ENCODE data around the gene TMIGD1. TPM values are rescaled to one million over a fixed set of nuclear protein-coding genes. Genes with fewer than 3 reads are reported as not detected.

TMIGD1 gene
- total RNA-seq, 1 donor: not detected

DNA sequence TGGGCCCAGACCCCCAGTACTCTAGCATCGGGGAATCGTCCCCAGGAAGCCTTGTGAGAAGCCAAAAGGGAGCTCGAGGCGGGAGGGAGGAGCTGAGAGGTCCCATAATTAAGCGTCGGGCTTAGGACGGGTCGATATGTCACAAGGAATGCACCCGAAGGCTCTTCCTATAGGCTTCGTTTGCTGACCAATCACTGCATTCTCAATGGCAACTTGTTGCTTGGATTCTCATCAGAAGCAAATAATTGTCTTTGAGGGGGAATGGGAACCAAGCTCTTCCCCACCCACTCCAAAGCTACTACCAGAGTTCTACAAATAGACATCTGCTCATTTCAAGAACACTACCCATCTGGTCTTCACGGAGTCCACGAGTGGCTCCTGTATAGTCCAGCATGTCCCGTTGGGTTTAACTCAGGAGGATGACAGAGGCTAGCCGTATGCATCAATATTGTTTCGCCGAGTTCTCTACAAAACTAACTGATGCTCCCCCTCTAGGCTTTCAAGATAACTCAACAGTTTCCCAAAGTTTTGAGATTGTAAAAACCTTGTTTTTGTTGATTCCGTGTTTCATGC lies 41.5 kb downstream of the TMIGD1 start:
- peak; percentile 46 for DNase-seq (ENCODE audit: low read depth)
- peak overlapping the region; percentile 75 for H3K4me3 ChIP-seq (ENCODE audit: low read depth, low read length)
- TF ChIP-seq, protein P1, sequence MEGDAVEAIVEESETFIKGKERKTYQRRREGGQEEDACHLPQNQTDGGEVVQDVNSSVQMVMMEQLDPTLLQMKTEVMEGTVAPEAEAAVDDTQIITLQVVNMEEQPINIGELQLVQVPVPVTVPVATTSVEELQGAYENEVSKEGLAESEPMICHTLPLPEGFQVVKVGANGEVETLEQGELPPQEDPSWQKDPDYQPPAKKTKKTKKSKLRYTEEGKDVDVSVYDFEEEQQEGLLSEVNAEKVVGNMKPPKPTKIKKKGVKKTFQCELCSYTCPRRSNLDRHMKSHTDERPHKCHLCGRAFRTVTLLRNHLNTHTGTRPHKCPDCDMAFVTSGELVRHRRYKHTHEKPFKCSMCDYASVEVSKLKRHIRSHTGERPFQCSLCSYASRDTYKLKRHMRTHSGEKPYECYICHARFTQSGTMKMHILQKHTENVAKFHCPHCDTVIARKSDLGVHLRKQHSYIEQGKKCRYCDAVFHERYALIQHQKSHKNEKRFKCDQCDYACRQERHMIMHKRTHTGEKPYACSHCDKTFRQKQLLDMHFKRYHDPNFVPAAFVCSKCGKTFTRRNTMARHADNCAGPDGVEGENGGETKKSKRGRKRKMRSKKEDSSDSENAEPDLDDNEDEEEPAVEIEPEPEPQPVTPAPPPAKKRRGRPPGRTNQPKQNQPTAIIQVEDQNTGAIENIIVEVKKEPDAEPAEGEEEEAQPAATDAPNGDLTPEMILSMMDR (IDR thresholded peaks at IDR 0.05; ENCODE audit: insufficient read depth, low read length): no peak

DNA sequence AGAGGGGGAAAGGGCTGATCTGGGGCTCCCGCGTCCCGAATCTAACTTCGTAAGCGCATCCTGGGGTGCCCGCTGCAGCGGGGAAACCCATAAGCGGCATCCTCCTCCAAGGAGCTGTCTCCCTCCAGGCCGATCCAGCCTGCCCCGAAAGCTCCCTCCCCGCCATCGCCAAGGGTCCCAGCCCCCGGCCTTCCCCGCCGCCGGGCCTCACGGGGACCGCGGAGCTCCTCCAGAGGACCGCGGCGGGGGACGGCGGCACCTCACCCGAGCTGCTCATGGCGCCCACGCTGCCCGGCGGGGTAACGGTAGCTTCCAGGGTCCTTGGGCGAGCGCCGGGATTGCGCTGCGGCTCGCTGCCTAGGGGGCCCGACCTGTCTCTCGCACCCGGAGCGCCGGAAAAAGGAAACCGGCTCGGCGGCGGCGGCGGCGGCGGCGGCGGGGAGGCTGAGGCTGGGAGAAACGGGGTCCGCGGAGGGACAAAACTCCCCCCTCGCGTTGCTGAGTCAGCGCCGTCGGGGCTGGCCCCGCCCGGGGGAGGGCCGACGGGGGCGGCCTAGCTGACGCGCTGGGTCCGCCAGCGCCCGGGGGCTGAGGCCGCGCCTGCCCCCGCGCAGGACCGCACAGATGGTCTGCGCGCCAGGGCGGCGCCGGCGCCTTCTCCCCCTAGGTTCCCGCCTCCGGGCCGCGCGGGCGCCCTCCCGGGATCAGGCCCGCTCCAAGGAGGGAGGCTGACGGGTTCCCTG lies 42.1 kb downstream of the TMIGD1 start, which contains the start of gene BLMH:
TSS of gene BLMH (minus strand) at position 402 of the 743 bp plus-strand sequence. CDS start at position 277, 125 bp downstream.
- TF ChIP-seq, protein P1 (IDR thresholded peaks at IDR 0.05; ENCODE audit: insufficient read depth, low read length): no peak

DNA sequence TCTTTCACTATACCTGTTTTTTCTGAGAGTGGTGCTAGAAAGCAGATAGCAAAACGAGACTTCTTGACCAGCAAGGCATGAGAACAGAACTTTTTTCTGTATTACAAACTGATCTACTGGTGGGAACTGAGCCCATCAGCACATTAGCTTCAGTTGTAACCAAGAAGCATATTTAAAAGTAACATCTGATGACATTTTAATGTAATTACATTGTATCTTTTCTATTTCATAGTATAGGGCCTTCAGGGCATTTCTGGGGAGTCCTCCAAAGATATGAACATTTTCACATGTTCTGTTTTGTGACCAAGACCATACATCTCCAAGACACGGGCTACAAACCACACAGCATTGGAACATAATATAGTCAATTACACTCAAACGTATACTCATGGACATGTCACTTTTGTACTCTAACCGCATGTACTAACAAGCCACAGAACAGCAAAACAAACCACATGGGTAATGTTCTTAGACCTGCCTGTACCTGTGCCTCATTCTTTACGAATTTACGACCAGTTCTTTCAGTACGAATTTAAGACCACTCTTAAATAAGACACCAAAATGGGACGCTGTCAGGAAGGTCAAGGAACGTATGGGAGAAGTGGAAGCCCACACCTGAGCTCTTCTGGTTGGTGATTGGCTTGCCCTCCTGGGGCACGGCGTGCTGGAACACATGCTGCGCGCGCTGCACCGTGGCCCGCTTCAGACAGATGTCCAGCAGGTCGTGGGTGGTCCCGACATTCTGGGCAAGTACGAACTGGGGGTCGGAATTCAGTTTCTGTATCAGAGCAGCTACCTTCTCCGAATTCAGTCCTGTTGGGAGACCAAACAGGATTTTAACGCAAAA lies 42.9 kb downstream of the TMIGD1 start:
- DNase-seq (ENCODE audit: low read depth): peak; percentile 28
- TF ChIP-seq, protein P1 (IDR thresholded peaks at IDR 0.05; ENCODE audit: insufficient read depth, low read length): no peak
- peak overlapping the region; percentile 75 for H3K4me3 ChIP-seq (ENCODE audit: low read depth, low read length)

More for the DNA sequence above, 42.1 kb downstream of the TMIGD1 start, which contains the start of gene BLMH:
- H3K4me3 ChIP-seq (ENCODE audit: low read depth, low read length): peak within 1 kb of the TSS; percentile 75
- DNase-seq (ENCODE audit: low read depth): peak; percentile 75

DNA sequence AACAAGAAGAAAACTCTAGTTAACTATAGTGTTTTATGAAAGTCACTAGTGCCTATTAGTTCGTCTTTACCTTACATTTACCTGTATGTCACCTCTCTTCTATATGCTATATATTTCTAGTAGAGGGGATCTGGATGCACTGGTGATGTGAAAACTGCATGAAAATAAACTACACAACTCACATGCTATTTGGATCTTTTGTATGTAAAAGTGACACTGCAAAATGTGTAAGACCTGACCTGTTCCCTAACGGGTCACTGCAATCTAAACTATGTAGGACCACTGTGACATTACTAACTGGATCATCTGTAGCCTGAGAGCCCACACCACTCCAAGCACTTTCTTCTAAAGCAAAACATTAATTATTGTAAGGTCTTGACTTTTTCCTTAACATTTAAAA lies 43.8 kb downstream of the TMIGD1 start:
- DNase-seq (ENCODE audit: low read depth): no peak
- TF ChIP-seq, protein P1 (IDR thresholded peaks at IDR 0.05; ENCODE audit: insufficient read depth, low read length): no peak
- H3K4me3 ChIP-seq (ENCODE audit: low read depth, low read length): peak overlapping the region; percentile 75

DNA sequence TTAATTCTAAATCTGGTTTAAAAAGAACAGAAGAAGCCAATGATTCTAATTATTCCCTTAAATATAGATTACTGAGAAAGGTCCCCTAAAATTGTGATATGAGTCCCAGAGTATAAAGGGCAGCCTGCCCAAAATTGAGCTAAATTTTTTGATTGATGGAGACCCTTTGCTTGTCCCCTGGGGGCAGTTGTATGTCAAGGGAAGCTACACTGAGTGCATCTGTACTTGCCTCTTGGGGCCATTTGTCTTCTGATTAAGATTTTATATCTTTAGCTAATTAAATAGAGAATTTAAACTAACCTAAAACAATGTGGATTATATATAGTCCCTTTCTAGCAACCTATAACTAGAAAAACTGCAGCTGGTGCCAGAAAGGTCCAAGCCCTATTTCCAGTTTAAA lies 54.7 kb downstream of the TMIGD1 start:
- H3K4me3 ChIP-seq (ENCODE audit: low read depth, low read length): no peak overlapping the region
- no peak for DNase-seq (ENCODE audit: low read depth)
- TF ChIP-seq, protein P1 (IDR thresholded peaks at IDR 0.05; ENCODE audit: insufficient read depth, low read length): no peak

DNA sequence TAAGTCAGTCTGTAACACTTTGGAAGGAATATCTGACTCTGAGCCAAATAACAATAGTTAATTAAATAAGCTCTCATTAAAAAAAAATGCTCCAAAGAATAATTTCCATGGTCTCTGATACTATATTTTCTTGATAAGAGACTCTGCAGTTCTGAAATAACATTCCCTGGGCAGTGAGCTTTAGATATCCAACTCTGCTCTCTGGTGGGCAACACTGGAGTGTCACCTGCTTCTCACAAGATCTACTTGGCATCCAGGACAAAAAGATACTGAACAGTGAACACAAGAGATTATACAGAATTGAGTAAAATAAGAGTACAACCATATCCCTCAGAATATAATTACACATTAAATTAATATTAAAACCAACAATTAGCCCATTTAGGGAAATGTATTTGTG lies 55.8 kb downstream of the TMIGD1 start:
- TF ChIP-seq, protein P1 (IDR thresholded peaks at IDR 0.05; ENCODE audit: insufficient read depth, low read length): peak; percentile 68
- peak; percentile 86 for DNase-seq (ENCODE audit: low read depth)
- no peak overlapping the region for H3K4me3 ChIP-seq (ENCODE audit: low read depth, low read length)

Data from fibroblast of the aortic adventitia (primary cell).